Measurements from ENCODE around the gene RAF1. TPM values are rescaled to one million over a fixed set of nuclear protein-coding genes. Genes with fewer than 3 reads are reported as not detected.

RAF1 gene
- total RNA-seq, 1 experiment from 2014 or later: 68.8 TPM

- H3K36me3 ChIP-seq (ENCODE audit: control insufficient read depth, insufficient read depth, low read length): no peaks in the 10 kb centered on the region
- H3K27me3 ChIP-seq (ENCODE audit: control insufficient read depth, insufficient read depth, low read length): no peaks in the 10 kb centered on the region
- ChIA-PET POLR2A (no interaction called here), CTCF (no interaction called here)
- H3K4me3 ChIP-seq (ENCODE audit: low read depth in 2 of 2, low read length in 2 of 2): no peak overlapping the region
- no peak overlapping the region for H3K27ac ChIP-seq (ENCODE audit: low read length)
- ATAC-seq (no peak), DNase-seq (ENCODE audit: low read depth, low spot score) (no peak)
- H3K9me3 ChIP-seq (ENCODE audit: control insufficient read depth, insufficient read depth, low read depth, low read length): no peaks in the 10 kb centered on the region
- TF ChIP-seq CTCF (IDR thresholded peaks at IDR 0.05): no peak
- no peak for TF ChIP-seq SIN3A (IDR thresholded peaks at IDR 0.05; ENCODE audit: borderline replicate concordance, insufficient read depth, low read depth, low read length)
- TF ChIP-seq TCF7L2 (IDR thresholded peaks at IDR 0.05; ENCODE audit: low read depth, low read length): no peak
- no peak for TF ChIP-seq REST (IDR thresholded peaks at IDR 0.05; ENCODE audit: insufficient read depth in 1 of 2, low read depth in 2 of 2, low read length in 1 of 2)
- no peak for TF ChIP-seq POLR2AphosphoS5 (IDR thresholded peaks at IDR 0.05; ENCODE audit: low read depth, low read length)
- intact Hi-C loops (cut with micrococcal nuclease; ENCODE audit: unreplicated experiment): no loop called here
- in situ Hi-C loops (cut with HindIII; ENCODE audit: low pct_unique_long_range_greater_than_20kb, low sequenced_read_pairs): no loop called here
- no peaks in the 10 kb centered on the region for H3K4me1 ChIP-seq (ENCODE audit: control insufficient read depth, insufficient read depth, low read length)
- BruUV-seq (replicated peaks): no TSS peak
These were observed 89.8 kb downstream of the RAF1 start for GRCh38 chr3:12574131-12574530.

- TF ChIP-seq REST (IDR thresholded peaks at IDR 0.05; ENCODE audit: insufficient read depth in 1 of 2, low read depth in 2 of 2, low read length in 1 of 2) (no peak), CTCF (IDR thresholded peaks at IDR 0.05) (no peak), TCF7L2 (IDR thresholded peaks at IDR 0.05; ENCODE audit: low read depth, low read length) (no peak), SIN3A (IDR thresholded peaks at IDR 0.05; ENCODE audit: borderline replicate concordance, insufficient read depth, low read depth, low read length) (no peak), POLR2AphosphoS5 (IDR thresholded peaks at IDR 0.05; ENCODE audit: low read depth, low read length) (no peak)
- ChIA-PET CTCF (no interaction called here), POLR2A (no interaction called here)
- Histone ChIP-seq H3K27me3 (ENCODE audit: control insufficient read depth, insufficient read depth, low read length) (no peaks in the 10 kb centered on the region), H3K4me1 (ENCODE audit: control insufficient read depth, insufficient read depth, low read length) (no peaks in the 10 kb centered on the region), H3K9me3 (ENCODE audit: control insufficient read depth, insufficient read depth, low read depth, low read length) (no peaks in the 10 kb centered on the region), H3K36me3 (ENCODE audit: control insufficient read depth, insufficient read depth, low read length) (no peaks in the 10 kb centered on the region), H3K4me3 (ENCODE audit: low read depth in 2 of 2, low read length in 2 of 2) (no peak overlapping the region), H3K27ac (ENCODE audit: low read length) (no peak overlapping the region)
- no TSS peak for BruUV-seq (replicated peaks)
- no peak for DNase-seq (ENCODE audit: low read depth, low spot score)
- in situ Hi-C loops (cut with HindIII; ENCODE audit: low pct_unique_long_range_greater_than_20kb, low sequenced_read_pairs) (no loop called here), intact Hi-C loops (cut with micrococcal nuclease; ENCODE audit: unreplicated experiment) (no loop called here)
- no peak for ATAC-seq
These were observed 91.9 kb downstream of the RAF1 start for GRCh38 chr3:12571986-12572385.
